K562 (cell line): ENCODE data around the gene CCDC102B. TPM values are rescaled to one million over a fixed set of nuclear protein-coding genes. Genes with fewer than 3 reads are reported as not detected.

Experiments
- ATAC-seq: fragments of 200-7000 bp; cut with Tn5 transposase; 3 replicates; pipeline ENCODE4 v1.9.1; 2020; ENCODE audit warnings: moderate library complexity
- BruUV-seq: library from RNA; stranded (reverse); fragments of 400-500 nt; replicated peaks from 2 replicates; lab custom pipeline; 2021; lab: Mats Ljungman, UMichigan
- CTCF ChIA-PET: fragments of 300-600 bp; formaldehyde crosslinking; extraction: SDS; loops from one replicate; lab custom pipeline; 2021; ENCODE audit warnings: low intra/inter-chr PET ratio; lab: Yijun Ruan, JAX
- POLR2A ChIA-PET: fragments of 300-600, 350-650 bp; sonication (Branson Sonifier 250); formaldehyde crosslinking; extraction: SDS; loops from one replicate; lab custom pipeline; 2021; ENCODE audit warnings: antibody characterized with exemption, inconsistent platforms; lab: Yijun Ruan, JAX
- DNase-seq, 4 experiments: peaks; one replicate each; pipeline versions ENCODE4 v3.0.0 to v3.0.0-alpha.2; 2011 to 2018; ENCODE audit warnings: low spot score in 3 of 4, mixed read lengths in 3 of 4; ENCODE audit errors: extremely low read depth in 1 of 4
- FAIRE-seq: peaks from 2 replicates; lab custom pipeline; 2011; peaks lifted over from hg19 to GRCh38; lab: Jason Lieb, UNC
- H2AFZ ChIP-seq: 2 replicates; pipeline ENCODE4 v1.6.0; 2011; ENCODE audit warnings: low read depth, low read length, control low read depth, inconsistent platforms
- H3K27ac ChIP-seq: fragments of 200-600 bp; 3 replicates; pipeline ENCODE4 v1.8.0; 2011; ENCODE audit warnings: low read depth, mild to moderate bottlenecking, control low read depth, inconsistent platforms, low read length, moderate library complexity, mixed read lengths; ENCODE audit errors: extremely low read depth
- H3K27me3 ChIP-seq, 2 experiments: fragments of 300-600 bp in 1 of 2; 2 replicates in 1 of 2; 3 replicates in 1 of 2; pipeline versions ENCODE4 v1.6.0 to v1.8.0; 2011; ENCODE audit warnings: inconsistent platforms in 2 of 2, low read length in 2 of 2, mild to moderate bottlenecking in 1 of 2, mixed read lengths in 1 of 2, moderate library complexity in 1 of 2; ENCODE audit not compliant: control insufficient read depth in 2 of 2, insufficient read depth in 2 of 2
- H3K36me3 ChIP-seq: fragments of 300-600 bp; 3 replicates; pipeline ENCODE4 v1.8.0; 2011; ENCODE audit warnings: mild to moderate bottlenecking, low read length, inconsistent platforms; ENCODE audit not compliant: control insufficient read depth, insufficient read depth
- H3K4me1 ChIP-seq, 2 experiments: fragments of 200-600 bp in 1 of 2; replicated peaks in 1 of 2; 2 replicates in 1 of 2; 3 replicates in 1 of 2; pipeline versions ENCODE4 v1.5.1 to v1.8.0; 2011; ENCODE audit warnings: inconsistent platforms in 2 of 2, low read length in 2 of 2, mild to moderate bottlenecking in 1 of 2, mixed read lengths in 1 of 2, moderate library complexity in 1 of 2; ENCODE audit not compliant: control insufficient read depth in 2 of 2, insufficient read depth in 2 of 2
- H3K4me2 ChIP-seq: 2 replicates; pipeline ENCODE4 v1.6.1; 2011; ENCODE audit warnings: low read length, control low read depth, inconsistent platforms, mixed read lengths; ENCODE audit not compliant: insufficient read depth
- H3K4me3 ChIP-seq: fragments of 200-600 bp; sonication (generic), shearing (Covaris generic); 2 replicates; pipeline ENCODE4 v1.5.1; 2016; ENCODE audit warnings: control low read depth, inconsistent platforms
- H3K79me2 ChIP-seq: fragments of 200-600 bp; 3 replicates; pipeline ENCODE4 v1.8.0; 2011; ENCODE audit warnings: low read length, inconsistent platforms; ENCODE audit not compliant: control insufficient read depth, insufficient read depth
- H3K9ac ChIP-seq, 2 experiments: 2 replicates each; pipeline versions ENCODE4 v1.6.0 to v1.6.1; 2011; ENCODE audit warnings: low read depth in 2 of 2, low read length in 2 of 2, control low read depth in 1 of 2, inconsistent platforms in 1 of 2, mild to moderate bottlenecking in 1 of 2, mixed read lengths in 1 of 2; ENCODE audit not compliant: insufficient read depth in 1 of 2
- H3K9me1 ChIP-seq: one replicate; pipeline ENCODE4 v1.6.0; 2011; ENCODE audit warnings: inconsistent platforms, mild to moderate bottlenecking, low read length, moderate library complexity; ENCODE audit not compliant: control insufficient read depth, insufficient read depth
- H3K9me3 ChIP-seq: replicated peaks from 2 replicates; pipeline ENCODE4 v1.5.1; 2011; ENCODE audit warnings: low read depth, low read length, inconsistent platforms; ENCODE audit not compliant: control insufficient read depth, insufficient read depth
- H4K20me1 ChIP-seq: replicated peaks from 2 replicates; pipeline ENCODE4 v1.6.1; 2011; ENCODE audit warnings: low read length, inconsistent platforms, mixed read lengths; ENCODE audit not compliant: control insufficient read depth, insufficient read depth
- CHAMP1 ChIP-seq: fragments of 450-650 bp; IDR thresholded peaks from 2 replicates; pipeline ENCODE4 v1.6.1; 2016; ENCODE audit warnings: mild to moderate bottlenecking
- HDGF ChIP-seq: fragments of 450-650 bp; IDR thresholded peaks from 2 replicates; pipeline ENCODE4 v1.6.1; 2016
- KAT8 ChIP-seq: fragments of 450-650 bp; IDR thresholded peaks from 2 replicates; pipeline ENCODE4 v1.6.1; 2016; ENCODE audit warnings: low read depth, mild to moderate bottlenecking
- L3MBTL2 ChIP-seq: fragments of 450-650 bp; IDR thresholded peaks from 2 replicates; pipeline ENCODE4 v1.6.1; 2016; ENCODE audit warnings: mild to moderate bottlenecking, moderate library complexity
- MEIS2 ChIP-seq: fragments of 450-650 bp; IDR thresholded peaks from 2 replicates; pipeline ENCODE4 v1.6.1; 2014; ENCODE audit warnings: mild to moderate bottlenecking; ENCODE audit not compliant: partially characterized antibody
- NCOA6 ChIP-seq: fragments of 450-650 bp; IDR thresholded peaks from 2 replicates; pipeline ENCODE4 v1.6.1; 2017; ENCODE audit warnings: mild to moderate bottlenecking
- POLR2A ChIP-seq: fragments of 450-650 bp; conservative IDR thresholded peaks from 2 replicates; pipeline ENCODE4 v1.6.1; 2016
- WGBS: fragments of 100-300 bp; shearing (Covaris generic); methylation state at CpG from one replicate; pipeline ENCODE4 v1.1.6; 2016; ENCODE audit warnings: low coverage, mixed read lengths; ENCODE audit not compliant: insufficient coverage; ENCODE audit errors: missing lambda C conversion rate; 5-methylcytosine and 5-hydroxymethylcytosine counted together
- in situ Hi-C: fragments of 300-500 bp; cut with MboI; formaldehyde crosslinking; loops from 4 replicates; pipeline ENCODE4 v1.15.0; 2018; ENCODE audit warnings: inconsistent platforms, mixed read lengths
- intact Hi-C: fragments of 100-400 bp; cut with micrococcal nuclease; formaldehyde crosslinking; loops from 2 replicates; pipeline ENCODE4 v1.14.2; 2022
- polyA plus RNA-seq, 8 experiments: library from polyadenylated mRNA; depleted of rRNA in 4 of 8; stranded (reverse) in 5 of 8; unstranded in 3 of 8; fragments of >200 nt; fragmentation: Nextera tagmentation in 2 of 8; fragmentation: Illumina TruSeq in 1 of 8; extraction: Ambion mirVana in 2 of 8; extraction: Trizol in 1 of 8; gene quantifications; 2 replicates each; pipeline versions ENCODE4 v1.2.1 to v1.2.3, GENCODE V29; 2011 to 2014; ENCODE audit warnings: inconsistent platforms in 1 of 8, missing spikeins in 1 of 8
- total RNA-seq, 7 experiments: library from RNA; depleted of rRNA in 6 of 7; stranded (reverse); fragments of >200 nt in 6 of 7; fragmentation: Illumina TruSeq in 2 of 7; extraction: Trizol in 2 of 7; gene quantifications; 2 replicates each; pipeline versions ENCODE4 v1.2.1 to v1.2.3, GENCODE V29; 2011 to 2021; ENCODE audit warnings: low replicate concordance in 1 of 7

Gene CCDC102B
- total and polyA plus RNA-seq, 9 of the 15 experiments (the other 6 are each of a cell fraction or from before 2014, with no cell fraction given): 0.18 to 1.5 (median 0.73) TPM

DNA sequence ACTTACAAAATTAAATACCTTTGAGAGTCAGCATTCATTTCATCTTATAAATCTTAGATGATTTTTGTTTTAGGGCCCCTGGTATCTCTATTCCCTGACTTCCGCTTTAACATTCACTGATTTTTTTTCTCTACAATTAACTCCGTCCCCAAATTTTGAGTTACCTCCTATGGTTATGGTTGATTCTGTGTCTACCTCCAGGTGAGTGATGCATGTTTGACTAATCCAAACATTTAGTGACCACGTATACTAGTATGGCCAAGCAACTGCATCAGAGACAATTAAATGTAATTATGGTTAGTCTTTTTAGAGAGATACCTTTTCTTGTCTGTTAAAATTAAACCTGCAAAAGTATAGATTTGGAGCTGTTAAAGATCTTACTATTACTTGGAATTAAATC lies 120.3 kb downstream of the CCDC102B start (continued):
- TF ChIP-seq CHAMP1: no peak

GRCh38 chr18:68919900-68920299 lies 122.0 kb downstream of the CCDC102B start:
- in situ Hi-C loops: no loop called here
- WGBS: 0% methylated on average over 2 of the region's 2 CpGs

More at GRCh38 chr18:68919900-68920299, 122.0 kb downstream of the CCDC102B start:
- H3K9ac ChIP-seq: no peak overlapping the region
- ChIA-PET POLR2A (interaction anchor here (0.6 kb wide), 1 partner anchor 541 kb away, joined by 3 read pairs; no protein-coding TSS in a partner anchor), CTCF (no interaction called here)
- no peak overlapping the region for H3K4me3 ChIP-seq
- H3K4me2 ChIP-seq: no peak overlapping the region
- no peak overlapping the region for H2AFZ ChIP-seq
- H4K20me1 ChIP-seq: no peaks in the 10 kb centered on the region
- H3K27me3 ChIP-seq: no peaks in the 10 kb centered on the region
- no peak for DNase-seq
- FAIRE-seq: no peak
- BruUV-seq: no TSS peak
- H3K27ac ChIP-seq: no peak overlapping the region
- TF ChIP-seq POLR2A: no peak
- no peak for TF ChIP-seq L3MBTL2
- TF ChIP-seq KAT8: no peak
- TF ChIP-seq MEIS2: no peak
- no peak for TF ChIP-seq HDGF
- TF ChIP-seq NCOA6: no peak
- TF ChIP-seq, all 486 proteins: peak for 0
- no peaks in the 10 kb centered on the region for H3K79me2 ChIP-seq
- no peak for ATAC-seq
- intact Hi-C loops: no loop called here
- no peaks in the 10 kb centered on the region for H3K9me3 ChIP-seq
- H3K4me1 ChIP-seq: no peaks in the 10 kb centered on the region
- no peaks in the 10 kb centered on the region for H3K36me3 ChIP-seq
- no peaks in the 10 kb centered on the region for H3K9me1 ChIP-seq
